ENCODE data around the gene ZNF827. TPM values are rescaled to one million over a fixed set of nuclear protein-coding genes. Genes with fewer than 3 reads are reported as not detected.

Gene ZNF827
- total and polyA plus RNA-seq, 3 experiments from 2014 or later = 6.9 to 32.5 (median 32.2) TPM

DNA sequence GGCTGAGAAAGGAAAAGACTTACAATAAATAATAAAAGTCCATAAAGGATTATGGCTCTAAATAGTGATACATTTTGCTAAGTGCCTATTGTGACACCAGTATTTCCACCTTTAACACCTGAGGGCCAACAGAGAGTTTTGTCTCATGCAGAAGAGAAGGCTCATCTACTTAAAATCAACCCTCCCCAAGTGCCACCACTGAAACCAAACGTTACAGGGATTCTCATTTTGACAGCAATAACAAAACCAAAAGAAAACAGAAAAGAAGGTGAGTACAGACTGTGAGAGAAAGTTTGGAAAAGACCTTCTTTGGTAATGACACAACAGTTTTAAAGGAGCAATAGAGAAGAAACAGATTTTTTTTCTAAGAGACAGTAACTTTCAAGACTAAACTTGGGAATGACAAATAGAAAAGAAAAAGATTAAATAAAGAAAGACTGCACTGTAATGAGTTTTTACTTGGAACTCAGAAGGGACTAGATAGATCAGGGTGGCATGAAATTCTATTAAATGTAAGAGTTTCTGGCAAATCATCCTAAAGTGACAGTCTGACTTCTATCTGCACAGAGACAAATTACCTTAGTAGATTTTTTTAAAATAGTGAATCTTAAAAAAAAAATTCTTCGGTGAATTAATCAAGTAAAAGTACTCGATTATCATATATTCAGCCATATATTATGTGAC, 109.7 kb downstream of the ZNF827 start:
- Mint-ChIP-seq H3K4me3 (peak overlapping the region in 4 of 7 donors; percentile 15 to 80 (median 52)), H3K36me3 (peaks cover 7 to 40% (median 18%) of the 10 kb centered on the region in 3 donors), H3K27ac (peak overlapping the region in 5 of 8 donors; percentile 38 to 92 (median 87)), H3K4me1 (peaks cover 37 to 45% (median 42%) of the 10 kb centered on the region in 3 donors), H3K9me3 (peaks cover 0 to 2% (median 0%) of the 10 kb centered on the region in 5 donors), H3K27me3 (no peaks in the 10 kb centered on the region)
- Histone ChIP-seq H3K27me3 (ENCODE audit: insufficient read depth, low read length, poor library complexity, severe bottlenecking) (no peaks in the 10 kb centered on the region), H3K36me3 (ENCODE audit: insufficient read depth, low read length) (no peaks in the 10 kb centered on the region), H3K4me3 (ENCODE audit: low read length) (no peak overlapping the region), H3K9me3 (ENCODE audit: low read length) (no peaks in the 10 kb centered on the region), H3K4me1 (ENCODE audit: insufficient read depth, low read length) (peaks cover 11% of the 10 kb centered on the region), H3K27ac (ENCODE audit: low read depth, low read length) (no peak overlapping the region)
- CTCF ChIA-PET = no interaction called here
- POLR2A ChIA-PET = no interaction called here
- DNase-seq = no peak

DNA sequence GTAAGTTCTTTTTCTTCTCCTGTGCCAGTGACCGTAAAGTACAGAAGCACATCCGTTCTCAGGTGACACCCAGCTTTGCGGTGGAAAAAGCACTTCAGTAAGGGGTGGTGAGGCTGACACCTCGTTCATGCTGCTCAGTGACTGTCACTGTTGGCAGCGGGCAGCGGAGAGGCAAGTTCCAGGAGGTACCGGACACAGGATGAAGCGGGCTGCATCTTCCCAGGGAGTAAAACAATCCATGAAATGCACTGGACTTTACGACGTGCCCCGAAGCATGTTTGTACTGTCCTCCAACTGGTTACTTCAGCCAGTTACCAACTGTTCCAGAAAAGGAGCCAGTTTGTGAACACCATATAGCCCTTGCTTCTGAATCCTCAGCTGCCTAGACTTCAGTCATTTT, 110.7 kb downstream of the ZNF827 start:
- H3K4me1 Mint-ChIP-seq = peaks cover 37 to 45% (median 42%) of the 10 kb centered on the region in 3 donors
- CTCF ChIA-PET = no interaction called here

DNA sequence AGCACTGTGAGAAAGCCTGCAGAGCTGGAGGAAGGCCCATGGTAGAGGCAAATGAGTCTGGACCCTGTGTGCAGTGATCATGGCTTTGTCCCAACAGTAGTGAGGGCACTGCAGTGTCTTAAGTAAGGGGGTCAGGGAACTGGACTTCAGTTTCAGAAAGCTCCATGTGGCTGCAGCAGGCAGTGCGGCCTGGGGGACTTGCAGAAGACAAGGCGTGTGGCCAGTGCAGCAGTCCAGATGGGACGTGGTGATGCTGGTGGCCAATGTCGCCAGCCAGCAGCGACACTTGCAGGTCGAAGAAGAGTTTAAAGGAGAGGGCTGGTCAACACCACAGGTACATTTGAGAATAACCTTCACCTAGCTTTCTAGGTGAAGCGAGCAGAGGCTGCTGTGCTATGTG, 113.4 kb downstream of the ZNF827 start:
- H3K9me3 Mint-ChIP-seq = no peaks in the 10 kb centered on the region
- no peaks in the 10 kb centered on the region for H3K36me3 ChIP-seq (ENCODE audit: insufficient read depth, low read length)
- no peaks in the 10 kb centered on the region for H3K27me3 ChIP-seq (ENCODE audit: insufficient read depth, low read length, poor library complexity, severe bottlenecking)
- H3K4me3 Mint-ChIP-seq = no peak overlapping the region
- CTCF ChIA-PET = no interaction called here
- no peak for DNase-seq
- peak overlapping the region in 1 of 8 donors; percentile 38 for H3K27ac Mint-ChIP-seq
- H3K36me3 Mint-ChIP-seq = peaks cover 3 to 59% (median 23%) of the 10 kb centered on the region in 3 donors
- H3K4me3 ChIP-seq (ENCODE audit: low read length) = no peak overlapping the region
- peaks cover 5% of the 10 kb centered on the region for H3K4me1 ChIP-seq (ENCODE audit: insufficient read depth, low read length)
- no peaks in the 10 kb centered on the region for H3K27me3 Mint-ChIP-seq
- H3K9me3 ChIP-seq (ENCODE audit: low read length) = no peaks in the 10 kb centered on the region
- no peak overlapping the region for H3K27ac ChIP-seq (ENCODE audit: low read depth, low read length)
- H3K4me1 Mint-ChIP-seq = peaks cover 24 to 26% (median 24%) of the 10 kb centered on the region in 3 donors
- POLR2A ChIA-PET = no interaction called here

More for the DNA sequence above, 110.7 kb downstream of the ZNF827 start:
- POLR2A ChIA-PET = no interaction called here
- no peaks in the 10 kb centered on the region for H3K9me3 ChIP-seq (ENCODE audit: low read length)
- H3K4me3 Mint-ChIP-seq = peak overlapping the region in 5 of 7 donors; percentile 9 to 46 (median 34)
- peak in 2 of 5 donors; percentile 8 to 10 for DNase-seq
- peaks cover 7 to 46% (median 19%) of the 10 kb centered on the region in 3 donors for H3K36me3 Mint-ChIP-seq
- H3K9me3 Mint-ChIP-seq = no peaks in the 10 kb centered on the region
- H3K36me3 ChIP-seq (ENCODE audit: insufficient read depth, low read length) = no peaks in the 10 kb centered on the region
- no peak overlapping the region for H3K27ac ChIP-seq (ENCODE audit: low read depth, low read length)
- H3K4me3 ChIP-seq (ENCODE audit: low read length) = no peak overlapping the region
- H3K27ac Mint-ChIP-seq = peak overlapping the region in 3 of 8 donors; percentile 2 to 80 (median 30)
- no peaks in the 10 kb centered on the region for H3K27me3 ChIP-seq (ENCODE audit: insufficient read depth, low read length, poor library complexity, severe bottlenecking)
- H3K4me1 ChIP-seq (ENCODE audit: insufficient read depth, low read length) = peaks cover 11% of the 10 kb centered on the region
- H3K27me3 Mint-ChIP-seq = no peaks in the 10 kb centered on the region

DNA sequence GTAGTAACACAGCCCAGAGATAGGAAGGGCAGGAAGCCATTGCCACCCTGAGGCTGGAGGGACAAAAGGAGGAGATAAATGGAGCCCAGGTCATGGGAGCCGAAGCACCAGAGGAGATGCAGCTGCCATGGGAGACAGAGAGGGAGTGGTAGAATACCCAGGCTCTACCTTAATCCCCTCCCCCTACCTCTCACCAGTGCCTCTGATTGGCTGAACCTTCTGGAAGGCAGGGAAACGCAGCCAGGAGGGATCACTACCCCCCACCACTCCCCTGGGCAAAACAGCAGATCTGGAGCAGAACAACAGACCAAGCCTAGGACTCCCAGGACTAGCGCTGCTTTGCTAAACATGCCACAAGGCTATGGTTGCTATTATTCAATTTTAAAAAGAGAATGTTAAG, 114.2 kb downstream of the ZNF827 start:
- H3K36me3 Mint-ChIP-seq = peaks cover 3 to 67% (median 28%) of the 10 kb centered on the region in 3 donors
- no peak overlapping the region for H3K4me3 Mint-ChIP-seq

DNA sequence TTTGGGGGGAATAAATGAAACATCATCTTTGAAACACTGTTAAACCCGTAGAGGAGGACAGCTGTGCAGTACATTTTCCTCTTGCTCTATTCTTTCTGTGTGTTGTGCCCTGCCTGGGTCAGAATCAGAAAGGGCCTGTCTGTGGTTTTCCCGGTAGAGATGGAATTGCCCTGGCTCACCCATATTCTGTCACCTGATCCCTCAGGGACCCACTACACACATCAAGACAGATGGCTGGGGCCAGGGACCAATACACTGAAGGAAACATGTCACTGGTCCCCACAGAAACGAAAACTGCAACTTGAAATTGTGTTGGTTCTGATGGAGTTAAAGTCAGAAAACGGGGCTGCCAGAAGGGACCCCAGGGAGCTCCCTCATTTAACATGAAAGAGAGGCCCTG, 114.9 kb downstream of the ZNF827 start:
- Mint-ChIP-seq H3K36me3 (peaks cover 3 to 73% (median 29%) of the 10 kb centered on the region in 3 donors), H3K27ac (no peak overlapping the region), H3K4me1 (peaks cover 9 to 11% (median 9%) of the 10 kb centered on the region in 3 donors), H3K4me3 (no peak overlapping the region), H3K27me3 (no peaks in the 10 kb centered on the region), H3K9me3 (no peaks in the 10 kb centered on the region)
- ChIA-PET POLR2A (no interaction called here), CTCF (no interaction called here)
- no peak overlapping the region for H3K4me3 ChIP-seq (ENCODE audit: low read length)
- no peak for DNase-seq
- no peak overlapping the region for H3K27ac ChIP-seq (ENCODE audit: low read depth, low read length)
- H3K4me1 ChIP-seq (ENCODE audit: insufficient read depth, low read length) = no peaks in the 10 kb centered on the region
- H3K9me3 ChIP-seq (ENCODE audit: low read length) = no peaks in the 10 kb centered on the region
- peaks cover 7% of the 10 kb centered on the region for H3K36me3 ChIP-seq (ENCODE audit: insufficient read depth, low read length)
- H3K27me3 ChIP-seq (ENCODE audit: insufficient read depth, low read length, poor library complexity, severe bottlenecking) = no peaks in the 10 kb centered on the region

More for the DNA sequence above, 114.2 kb downstream of the ZNF827 start:
- ChIA-PET CTCF (no interaction called here), POLR2A (no interaction called here)
- Mint-ChIP-seq H3K27ac (no peak overlapping the region), H3K4me1 (peaks cover 16 to 19% (median 16%) of the 10 kb centered on the region in 3 donors), H3K27me3 (no peaks in the 10 kb centered on the region), H3K9me3 (no peaks in the 10 kb centered on the region)
- H3K36me3 ChIP-seq (ENCODE audit: insufficient read depth, low read length) = peaks cover 6% of the 10 kb centered on the region
- no peaks in the 10 kb centered on the region for H3K9me3 ChIP-seq (ENCODE audit: low read length)
- H3K27me3 ChIP-seq (ENCODE audit: insufficient read depth, low read length, poor library complexity, severe bottlenecking) = no peaks in the 10 kb centered on the region
- peaks cover 4% of the 10 kb centered on the region for H3K4me1 ChIP-seq (ENCODE audit: insufficient read depth, low read length)
- no peak overlapping the region for H3K4me3 ChIP-seq (ENCODE audit: low read length)
- DNase-seq = no peak
- no peak overlapping the region for H3K27ac ChIP-seq (ENCODE audit: low read depth, low read length)

DNA sequence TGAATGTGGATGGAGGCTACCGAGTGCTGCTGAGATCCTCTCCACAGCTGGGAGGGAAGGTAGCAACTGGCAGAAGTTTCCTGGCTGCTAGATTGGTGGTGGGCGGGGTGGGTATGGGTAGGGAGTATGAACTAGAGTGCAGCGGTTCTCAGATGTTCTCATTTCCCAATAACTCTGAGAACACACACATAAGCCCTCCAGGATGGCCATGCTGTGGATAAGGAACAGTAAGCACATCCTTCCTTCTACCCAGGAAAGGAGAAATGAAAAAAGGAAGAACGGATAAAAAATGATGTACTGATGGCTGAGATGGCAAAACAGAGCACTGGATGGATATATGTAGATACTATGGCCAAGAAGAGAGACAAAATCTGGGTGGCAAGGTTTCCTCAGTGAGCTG, 116.0 kb downstream of the ZNF827 start:
- Histone ChIP-seq H3K9me3 (ENCODE audit: low read length) (no peaks in the 10 kb centered on the region), H3K4me1 (ENCODE audit: insufficient read depth, low read length) (no peaks in the 10 kb centered on the region), H3K36me3 (ENCODE audit: insufficient read depth, low read length) (peaks cover 11% of the 10 kb centered on the region), H3K27ac (ENCODE audit: low read depth, low read length) (no peak overlapping the region), H3K27me3 (ENCODE audit: insufficient read depth, low read length, poor library complexity, severe bottlenecking) (no peaks in the 10 kb centered on the region), H3K4me3 (ENCODE audit: low read length) (no peak overlapping the region)
- Mint-ChIP-seq H3K27me3 (no peaks in the 10 kb centered on the region), H3K4me1 (peaks cover 0 to 5% (median 0%) of the 10 kb centered on the region in 3 donors), H3K4me3 (no peak overlapping the region), H3K27ac (no peak overlapping the region), H3K36me3 (peaks cover 5 to 73% (median 30%) of the 10 kb centered on the region in 3 donors), H3K9me3 (no peaks in the 10 kb centered on the region)
- CTCF ChIA-PET = no interaction called here
- POLR2A ChIA-PET = no interaction called here
- no peak for DNase-seq

DNA sequence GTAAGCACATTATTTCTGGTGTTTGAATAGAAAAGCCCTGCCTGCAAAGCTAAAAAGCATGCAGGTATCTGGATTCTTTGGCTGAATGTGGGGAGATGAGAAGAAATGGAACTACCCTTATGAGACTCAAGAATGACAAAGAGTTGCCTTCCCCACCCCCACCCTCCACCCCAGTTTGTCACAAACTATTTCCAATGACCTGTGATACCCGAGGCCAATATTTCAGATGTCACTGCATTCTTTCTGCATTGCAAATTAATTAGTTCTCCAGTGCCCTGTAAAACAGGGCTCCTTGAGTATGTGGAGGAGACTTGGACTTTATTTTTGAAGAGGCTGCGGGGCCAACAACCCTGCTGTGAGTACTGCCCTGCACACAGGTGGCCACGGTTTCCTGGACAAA, 116.4 kb downstream of the ZNF827 start:
- no peak for DNase-seq
- H3K4me3 ChIP-seq (ENCODE audit: low read length) = no peak overlapping the region
- Mint-ChIP-seq H3K27ac (no peak overlapping the region), H3K36me3 (peaks cover 9 to 76% (median 28%) of the 10 kb centered on the region in 3 donors), H3K4me1 (peaks cover 0 to 6% (median 0%) of the 10 kb centered on the region in 3 donors), H3K9me3 (no peaks in the 10 kb centered on the region), H3K27me3 (no peaks in the 10 kb centered on the region), H3K4me3 (no peak overlapping the region)
- no peaks in the 10 kb centered on the region for H3K27me3 ChIP-seq (ENCODE audit: insufficient read depth, low read length, poor library complexity, severe bottlenecking)
- H3K4me1 ChIP-seq (ENCODE audit: insufficient read depth, low read length) = no peaks in the 10 kb centered on the region
- no peak overlapping the region for H3K27ac ChIP-seq (ENCODE audit: low read depth, low read length)
- POLR2A ChIA-PET = no interaction called here
- H3K9me3 ChIP-seq (ENCODE audit: low read length) = no peaks in the 10 kb centered on the region
- peaks cover 11% of the 10 kb centered on the region for H3K36me3 ChIP-seq (ENCODE audit: insufficient read depth, low read length)
- CTCF ChIA-PET = no interaction called here

DNA sequence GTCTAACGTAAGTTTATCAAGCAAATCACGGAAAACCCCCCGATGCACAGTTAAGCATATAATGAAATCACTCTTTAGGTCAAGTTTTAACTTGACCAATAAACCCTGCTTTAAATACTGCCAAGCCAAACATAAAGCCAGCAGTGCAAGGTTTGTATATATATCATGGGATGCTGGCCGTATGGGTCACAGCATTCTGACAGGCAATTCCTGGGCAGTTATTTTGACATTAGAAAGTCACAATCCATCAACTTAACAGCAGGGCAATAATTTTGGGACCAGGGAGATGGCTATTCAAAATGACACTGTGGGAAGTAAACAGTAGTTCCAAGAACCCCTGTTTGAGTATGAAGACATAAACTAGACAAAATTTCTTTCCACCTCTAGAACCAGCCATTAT, 116.9 kb downstream of the ZNF827 start:
- ChIA-PET CTCF (no interaction called here), POLR2A (no interaction called here)
- Mint-ChIP-seq H3K27ac (no peak overlapping the region), H3K36me3 (peaks cover 11 to 78% (median 28%) of the 10 kb centered on the region in 3 donors), H3K4me3 (no peak overlapping the region), H3K4me1 (peaks cover 0 to 10% (median 0%) of the 10 kb centered on the region in 3 donors), H3K27me3 (no peaks in the 10 kb centered on the region), H3K9me3 (no peaks in the 10 kb centered on the region)
- no peak overlapping the region for H3K4me3 ChIP-seq (ENCODE audit: low read length)
- no peaks in the 10 kb centered on the region for H3K9me3 ChIP-seq (ENCODE audit: low read length)
- H3K27me3 ChIP-seq (ENCODE audit: insufficient read depth, low read length, poor library complexity, severe bottlenecking) = no peaks in the 10 kb centered on the region
- H3K4me1 ChIP-seq (ENCODE audit: insufficient read depth, low read length) = no peaks in the 10 kb centered on the region
- peaks cover 11% of the 10 kb centered on the region for H3K36me3 ChIP-seq (ENCODE audit: insufficient read depth, low read length)
- no peak for DNase-seq
- no peak overlapping the region for H3K27ac ChIP-seq (ENCODE audit: low read depth, low read length)
